Measurements from ENCODE around the gene FIBP. TPM values are rescaled to one million over a fixed set of nuclear protein-coding genes. Genes with fewer than 3 reads are reported as not detected.

The FIBP gene
- total RNA-seq, 4 donors from 2014 or later, result 33.2 to 74.3 (median 48.6) TPM

GRCh38 chr11:65887723-65888162 is 528 bp downstream of the FIBP start:
- H3K4me1 ChIP-seq, result peaks cover 37 to 78% (median 65%) of the 10 kb centered on the region in 4 donors
- peak overlapping the region; percentile 96 to 100 (median 98) for H3K27ac ChIP-seq (replicated peaks in 1 of 4)
- peaks cover 5 to 40% (median 34%) of the 10 kb centered on the region in 4 donors for H3K36me3 ChIP-seq
- 0% methylated on average over 3 of the region's 23 CpGs for whole genome bisulfite sequencing
- peak overlapping the region; percentile 71 to 84 (median 78) for H3K4me3 ChIP-seq
- no peaks in the 10 kb centered on the region for H3K9me3 ChIP-seq
- intact Hi-C loops (cut with DNase I), result loop anchor here (1.0 to 5.0 kb wide), 3 partner anchors 31 to 115 kb away; partner anchors contain the start of genes BANF1, EIF1AD and SART1
- TF ChIP-seq POLR2A (IDR thresholded peaks at IDR 0.05; ENCODE audit: low read depth), result no peak
- TF ChIP-seq CTCF (IDR thresholded peaks at IDR 0.05), result no peak
- no peak for TF ChIP-seq EP300 (IDR thresholded peaks at IDR 0.05)
- TF ChIP-seq POLR2AphosphoS5 (IDR thresholded peaks at IDR 0.05), result no peak
- H3K27me3 ChIP-seq, result no peaks in the 10 kb centered on the region
- DNase-seq (ENCODE audit: extremely low spot score), result no peak

GRCh38 chr11:65886826-65887722 is 1.2 kb downstream of the FIBP start:
- H3K27ac ChIP-seq (replicated peaks in 1 of 4), result peak overlapping the region; percentile 96 to 100 (median 98)
- H3K4me3 ChIP-seq, result peak overlapping the region; percentile 71 to 84 (median 78)
- no peaks in the 10 kb centered on the region for H3K9me3 ChIP-seq
- TF ChIP-seq CTCF (IDR thresholded peaks at IDR 0.05) (no peak), POLR2A (IDR thresholded peaks at IDR 0.05; ENCODE audit: low read depth) (no peak), POLR2AphosphoS5 (IDR thresholded peaks at IDR 0.05) (no peak)
- peaks cover 31 to 71% (median 58%) of the 10 kb centered on the region in 4 donors for H3K4me1 ChIP-seq
- intact Hi-C loops (cut with DNase I), result loop anchor here (5.0 kb wide), 1 partner anchor 115 kb away; the partner anchor contains the start of genes BANF1 and EIF1AD
- H3K27me3 ChIP-seq, result no peaks in the 10 kb centered on the region
- H3K36me3 ChIP-seq, result peaks cover 8 to 47% (median 41%) of the 10 kb centered on the region in 4 donors
- 84% methylated on average over 14 of the region's 14 CpGs for WGBS
- DNase-seq (ENCODE audit: extremely low spot score), result no peak

- no peak for DNase-seq (ENCODE audit: extremely low spot score)
- Histone ChIP-seq H3K9me3 (no peaks in the 10 kb centered on the region), H3K27ac (replicated peaks in 1 of 4) (peak overlapping the region in 2 of 4 donors; percentile 39 to 99), H3K36me3 (peaks cover 8 to 48% (median 44%) of the 10 kb centered on the region in 4 donors), H3K27me3 (no peaks in the 10 kb centered on the region), H3K4me1 (peaks cover 26 to 60% (median 47%) of the 10 kb centered on the region in 4 donors), H3K4me3 (no peak overlapping the region)
- no peak for TF ChIP-seq POLR2AphosphoS5 (IDR thresholded peaks at IDR 0.05)
- WGBS, result 85% methylated on average over 12 of the region's 12 CpGs
- intact Hi-C loops (cut with DNase I), result loop anchor here (5.0 kb wide), 1 partner anchor 116 kb away; the partner anchor contains the start of genes BANF1 and EIF1AD
Observed at GRCh38 chr11:65885808-65886536, 2.3 kb downstream of the FIBP start.

- no peaks in the 10 kb centered on the region for H3K27me3 ChIP-seq
- peaks cover 26 to 55% (median 44%) of the 10 kb centered on the region in 4 donors for H3K4me1 ChIP-seq
- DNase-seq (ENCODE audit: extremely low spot score), result no peak
- H3K27ac ChIP-seq (replicated peaks in 1 of 4), result peak overlapping the region; percentile 39 to 57 (median 47)
- no peaks in the 10 kb centered on the region for H3K9me3 ChIP-seq
- TF ChIP-seq CTCF (IDR thresholded peaks at IDR 0.05), result no peak
- TF ChIP-seq EP300 (IDR thresholded peaks at IDR 0.05), result no peak
- no peak for TF ChIP-seq POLR2AphosphoS5 (IDR thresholded peaks at IDR 0.05)
- no peak for TF ChIP-seq POLR2A (IDR thresholded peaks at IDR 0.05; ENCODE audit: low read depth)
- intact Hi-C loops (cut with DNase I), result loop anchor here (5.0 kb wide), 1 partner anchor 117 kb away; the partner anchor contains the start of genes BANF1 and EIF1AD
- WGBS, result 91% methylated on average over 7 of the region's 7 CpGs
- H3K4me3 ChIP-seq, result no peak overlapping the region
- H3K36me3 ChIP-seq, result peaks cover 8 to 48% (median 44%) of the 10 kb centered on the region in 4 donors
Observed at GRCh38 chr11:65885231-65885630, 3.0 kb downstream of the FIBP start.
